ENCODE results near the gene UBE2F. TPM values are rescaled to one million over a fixed set of nuclear protein-coding genes. Genes with fewer than 3 reads are reported as not detected.
A peak's percentile ranks its signal among the peaks of the same experiment; 100 is the strongest.

UBE2F gene
- total and polyA plus RNA-seq, 9 of the 15 experiments (the other 6 are each of a cell fraction or from before 2014, with no cell fraction given): 18.1 to 88.1 (median 53.0) TPM

DNA sequence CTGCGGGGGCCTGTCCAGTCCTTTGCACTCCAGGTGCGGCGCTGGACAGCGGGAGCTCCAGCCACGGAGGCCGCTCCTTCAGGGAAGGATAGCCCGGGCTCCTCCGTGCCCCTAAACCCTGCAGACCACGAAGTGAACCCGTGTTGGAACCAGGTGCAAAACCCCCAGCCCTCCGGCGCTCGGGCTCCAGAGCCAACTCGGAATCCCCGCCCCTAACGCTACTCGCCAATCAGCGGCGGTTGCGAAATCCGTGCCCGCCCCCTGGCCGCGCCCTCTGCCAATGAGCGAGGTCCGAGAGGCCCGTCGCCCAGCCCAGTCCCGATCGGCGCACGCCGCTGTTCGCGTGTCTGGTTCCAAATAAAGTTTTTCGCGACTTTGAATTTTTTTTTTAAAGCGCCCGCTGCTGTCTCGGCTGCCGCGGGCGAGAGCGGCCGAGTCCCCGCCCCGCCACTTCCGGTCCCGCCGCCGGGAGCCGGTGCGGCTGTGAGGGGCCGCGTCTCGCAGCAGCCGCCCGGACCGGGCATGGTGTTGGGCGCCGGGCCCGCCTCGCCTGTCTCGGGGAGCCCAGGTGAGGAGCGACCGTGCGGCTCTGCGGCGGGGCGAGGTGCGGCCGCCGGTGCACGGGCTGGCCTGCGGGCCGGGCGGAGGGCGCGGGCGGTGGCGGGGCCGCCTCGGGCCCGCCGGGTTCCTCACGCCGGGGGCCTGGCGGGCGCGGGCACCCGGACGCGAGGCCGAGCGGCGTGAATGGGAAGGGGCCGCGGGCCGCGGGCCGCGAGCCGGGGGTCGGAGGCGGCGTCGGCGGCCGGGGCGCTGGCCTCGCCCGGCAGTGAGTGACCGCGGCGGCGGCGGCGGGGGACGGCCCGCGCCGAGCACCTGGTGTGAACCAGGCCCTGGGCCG lies at the start of gene UBE2F (continued):
- TF ChIP-seq SETDB1 (IDR thresholded peaks at IDR 0.05; ENCODE audit: low read length): no peak
- no peak for TF ChIP-seq ZBTB7A (IDR thresholded peaks at IDR 0.05; ENCODE audit: borderline replicate concordance, control insufficient read depth, low read depth, low read length)
- no peak for TF ChIP-seq MEF2D (tag; conservative IDR thresholded peaks at IDR 0.05; ENCODE audit: low read depth)
- TF ChIP-seq ZNF134 (CRISPR knock-in tag; conservative IDR thresholded peaks at IDR 0.05): no peak
- no peak for TF ChIP-seq ZNF707 (CRISPR knock-in tag; conservative IDR thresholded peaks at IDR 0.05)
- TF ChIP-seq SNIP1 (IDR thresholded peaks at IDR 0.05; ENCODE audit: low read depth): no peak
- TF ChIP-seq NFRKB (IDR thresholded peaks at IDR 0.05; ENCODE audit: low read depth): no peak
- TF ChIP-seq MGA (IDR thresholded peaks at IDR 0.05): peak; percentile 4; the same call in 1 of the 2 replicates
- TF ChIP-seq KLF10 (CRISPR knock-in tag; IDR thresholded peaks at IDR 0.05): no peak
- TF ChIP-seq CBFA2T2 (conservative IDR thresholded peaks at IDR 0.05): no peak
- no peak for TF ChIP-seq COPS2 (conservative IDR thresholded peaks at IDR 0.05)
- TF ChIP-seq CHAMP1 (IDR thresholded peaks at IDR 0.05): no peak
- TF ChIP-seq ZNF277 (CRISPR knock-in tag; IDR thresholded peaks at IDR 0.05; ENCODE audit: borderline replicate concordance): no peak

Data from K562 (cell line).